Measurements from ENCODE around the gene MAGI2.

The MAGI2 gene

GRCh38 chr7:79461660-79462059 lies 8.2 kb upstream of the MAGI2 start:
- Histone ChIP-seq H3K27me3 (ENCODE audit: insufficient read depth, poor library complexity, severe bottlenecking) (no peaks in the 10 kb centered on the region), H3K36me3 (ENCODE audit: low read depth) (no peaks in the 10 kb centered on the region), H3K4me3 (ENCODE audit: severe bottlenecking) (no peak overlapping the region), H3K27ac (ENCODE audit: poor library complexity, severe bottlenecking) (no peak overlapping the region), H3K9me3 (ENCODE audit: severe bottlenecking) (no peaks in the 10 kb centered on the region), H3K4me1 (ENCODE audit: insufficient read depth, poor library complexity, severe bottlenecking) (peaks cover 14% of the 10 kb centered on the region)
- TF ChIP-seq, protein P1, sequence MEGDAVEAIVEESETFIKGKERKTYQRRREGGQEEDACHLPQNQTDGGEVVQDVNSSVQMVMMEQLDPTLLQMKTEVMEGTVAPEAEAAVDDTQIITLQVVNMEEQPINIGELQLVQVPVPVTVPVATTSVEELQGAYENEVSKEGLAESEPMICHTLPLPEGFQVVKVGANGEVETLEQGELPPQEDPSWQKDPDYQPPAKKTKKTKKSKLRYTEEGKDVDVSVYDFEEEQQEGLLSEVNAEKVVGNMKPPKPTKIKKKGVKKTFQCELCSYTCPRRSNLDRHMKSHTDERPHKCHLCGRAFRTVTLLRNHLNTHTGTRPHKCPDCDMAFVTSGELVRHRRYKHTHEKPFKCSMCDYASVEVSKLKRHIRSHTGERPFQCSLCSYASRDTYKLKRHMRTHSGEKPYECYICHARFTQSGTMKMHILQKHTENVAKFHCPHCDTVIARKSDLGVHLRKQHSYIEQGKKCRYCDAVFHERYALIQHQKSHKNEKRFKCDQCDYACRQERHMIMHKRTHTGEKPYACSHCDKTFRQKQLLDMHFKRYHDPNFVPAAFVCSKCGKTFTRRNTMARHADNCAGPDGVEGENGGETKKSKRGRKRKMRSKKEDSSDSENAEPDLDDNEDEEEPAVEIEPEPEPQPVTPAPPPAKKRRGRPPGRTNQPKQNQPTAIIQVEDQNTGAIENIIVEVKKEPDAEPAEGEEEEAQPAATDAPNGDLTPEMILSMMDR (IDR thresholded peaks at IDR 0.05; ENCODE audit: poor library complexity, severe bottlenecking), result no peak
- peak; percentile 99 for ATAC-seq (ENCODE audit: low read depth)
- no peak for DNase-seq (ENCODE audit: low spot score)

DNA sequence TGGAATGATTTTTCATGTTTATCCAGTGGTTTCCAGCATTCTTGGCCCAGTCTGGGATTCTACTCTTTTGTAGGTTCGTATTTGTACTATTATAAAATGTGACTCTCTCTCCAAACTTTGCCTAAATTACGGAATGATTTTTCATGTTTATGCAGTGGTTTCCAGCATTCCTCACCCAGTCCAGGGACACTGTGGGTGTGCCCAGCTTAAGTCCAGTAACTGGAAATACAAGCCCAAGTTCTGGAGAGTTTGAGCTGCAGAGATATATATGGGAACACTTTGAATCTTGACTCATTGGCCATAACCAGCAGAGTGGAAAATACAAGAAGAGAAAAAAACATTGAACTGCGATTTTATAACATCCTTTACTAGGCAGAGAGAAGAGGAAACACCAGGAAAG lies 5.9 kb upstream of the MAGI2 start:
- TF ChIP-seq, protein P1 (IDR thresholded peaks at IDR 0.05; ENCODE audit: poor library complexity, severe bottlenecking), result no peak
- Histone ChIP-seq H3K4me1 (ENCODE audit: insufficient read depth, poor library complexity, severe bottlenecking) (peaks cover 14% of the 10 kb centered on the region), H3K27me3 (ENCODE audit: insufficient read depth, poor library complexity, severe bottlenecking) (no peaks in the 10 kb centered on the region), H3K9me3 (ENCODE audit: severe bottlenecking) (no peaks in the 10 kb centered on the region), H3K27ac (ENCODE audit: poor library complexity, severe bottlenecking) (no peak overlapping the region), H3K4me3 (ENCODE audit: severe bottlenecking) (no peak overlapping the region), H3K36me3 (ENCODE audit: low read depth) (no peaks in the 10 kb centered on the region)
- no peak for ATAC-seq (ENCODE audit: low read depth)
- no peak for DNase-seq (ENCODE audit: low spot score)

DNA sequence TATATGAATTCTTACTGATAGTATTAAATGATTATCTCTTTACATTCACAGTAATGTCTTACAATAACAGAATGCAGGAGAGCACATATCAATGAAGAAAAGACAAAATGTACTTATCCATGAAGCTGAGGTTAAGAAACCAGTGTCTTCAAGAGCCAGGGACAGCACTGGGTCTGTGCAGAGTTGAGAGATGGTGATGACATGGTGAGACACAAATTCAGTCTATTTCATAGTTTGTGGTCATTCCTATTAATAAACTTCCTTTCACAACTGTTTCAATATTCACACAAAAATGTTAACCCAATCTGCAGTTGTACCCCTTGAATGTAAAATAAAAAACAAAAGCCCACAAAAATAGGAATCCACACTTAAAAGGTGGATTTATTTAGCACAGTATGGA lies 5.3 kb upstream of the MAGI2 start:
- Histone ChIP-seq H3K36me3 (ENCODE audit: low read depth) (no peaks in the 10 kb centered on the region), H3K4me3 (ENCODE audit: severe bottlenecking) (no peak overlapping the region), H3K27ac (ENCODE audit: poor library complexity, severe bottlenecking) (no peak overlapping the region), H3K4me1 (ENCODE audit: insufficient read depth, poor library complexity, severe bottlenecking) (peaks cover 14% of the 10 kb centered on the region), H3K9me3 (ENCODE audit: severe bottlenecking) (no peaks in the 10 kb centered on the region), H3K27me3 (ENCODE audit: insufficient read depth, poor library complexity, severe bottlenecking) (no peaks in the 10 kb centered on the region)
- ATAC-seq (ENCODE audit: low read depth), result no peak
- no peak for DNase-seq (ENCODE audit: low spot score)
- TF ChIP-seq, protein P1 (IDR thresholded peaks at IDR 0.05; ENCODE audit: poor library complexity, severe bottlenecking), result no peak

GRCh38 chr7:79455173-79455790 lies 1.8 kb upstream of the MAGI2 start:
- TF ChIP-seq, protein P1 (IDR thresholded peaks at IDR 0.05; ENCODE audit: poor library complexity, severe bottlenecking), result no peak
- DNase-seq (ENCODE audit: low spot score), result no peak
- peaks cover 5% of the 10 kb centered on the region for H3K27me3 ChIP-seq (ENCODE audit: insufficient read depth, poor library complexity, severe bottlenecking)
- no peaks in the 10 kb centered on the region for H3K9me3 ChIP-seq (ENCODE audit: severe bottlenecking)
- H3K36me3 ChIP-seq (ENCODE audit: low read depth), result no peaks in the 10 kb centered on the region
- no peak for ATAC-seq (ENCODE audit: low read depth)
- H3K4me3 ChIP-seq (ENCODE audit: severe bottlenecking), result no peak overlapping the region
- H3K27ac ChIP-seq (ENCODE audit: poor library complexity, severe bottlenecking), result no peak overlapping the region
- peaks cover 6% of the 10 kb centered on the region for H3K4me1 ChIP-seq (ENCODE audit: insufficient read depth, poor library complexity, severe bottlenecking)

- Histone ChIP-seq H3K4me3 (ENCODE audit: severe bottlenecking) (peak overlapping the region; percentile 42), H3K27me3 (ENCODE audit: insufficient read depth, poor library complexity, severe bottlenecking) (peaks cover 5% of the 10 kb centered on the region), H3K9me3 (ENCODE audit: severe bottlenecking) (no peaks in the 10 kb centered on the region), H3K36me3 (ENCODE audit: low read depth) (no peaks in the 10 kb centered on the region), H3K27ac (ENCODE audit: poor library complexity, severe bottlenecking) (no peak overlapping the region), H3K4me1 (ENCODE audit: insufficient read depth, poor library complexity, severe bottlenecking) (peaks cover 6% of the 10 kb centered on the region)
- TF ChIP-seq, protein P1 (IDR thresholded peaks at IDR 0.05; ENCODE audit: poor library complexity, severe bottlenecking), result no peak
- no peak for DNase-seq (ENCODE audit: low spot score)
- no peak for ATAC-seq (ENCODE audit: low read depth)
Measured at GRCh38 chr7:79454361-79454960, 994 bp upstream of the MAGI2 start.
